ACC112 (cell line): ENCODE data around the gene POMT1.

Source experiments
- H2AFZ ChIP-seq: fragments of 200-600 bp; sonication (generic); one replicate; pipeline ENCODE4 v1.6.0; 2017; ENCODE audit warnings: antibody characterized with exemption, low read length; ENCODE audit not compliant: unreplicated experiment
- H3K27ac ChIP-seq: fragments of 200-600 bp; sonication (generic); 2 replicates; pipeline ENCODE4 v1.5.1; 2014; ENCODE audit warnings: low read depth, mild to moderate bottlenecking, antibody characterized with exemption, low read length, moderate library complexity
- H3K27me3 ChIP-seq: fragments of 200-600 bp; sonication (generic); 2 replicates; pipeline ENCODE4 v1.6.1; 2014; ENCODE audit warnings: mild to moderate bottlenecking, antibody characterized with exemption, low read length, moderate library complexity, mixed read lengths; ENCODE audit not compliant: insufficient read depth
- H3K36me3 ChIP-seq: fragments of 200-600 bp; sonication (generic); 2 replicates; pipeline ENCODE4 v1.6.1; 2016; ENCODE audit warnings: mild to moderate bottlenecking, antibody characterized with exemption, low read length, moderate library complexity, mixed read lengths; ENCODE audit not compliant: insufficient read depth
- H3K4me1 ChIP-seq: fragments of 200-600 bp; sonication (generic); one replicate; pipeline ENCODE4 v1.6.1; 2016; ENCODE audit warnings: low read length, mixed read lengths; ENCODE audit not compliant: insufficient read depth, unreplicated experiment, control insufficient read depth
- H3K4me3 ChIP-seq: fragments of 200-600 bp; sonication (generic); 2 replicates; pipeline ENCODE4 v1.5.1; 2014; ENCODE audit warnings: mild to moderate bottlenecking, low read depth, low read length
- H3K79me2 ChIP-seq: fragments of 200-600 bp; sonication (generic); one replicate; pipeline ENCODE4 v1.6.0; 2016; ENCODE audit warnings: low read length; ENCODE audit not compliant: control insufficient read depth, unreplicated experiment, insufficient read depth

POMT1 gene

DNA sequence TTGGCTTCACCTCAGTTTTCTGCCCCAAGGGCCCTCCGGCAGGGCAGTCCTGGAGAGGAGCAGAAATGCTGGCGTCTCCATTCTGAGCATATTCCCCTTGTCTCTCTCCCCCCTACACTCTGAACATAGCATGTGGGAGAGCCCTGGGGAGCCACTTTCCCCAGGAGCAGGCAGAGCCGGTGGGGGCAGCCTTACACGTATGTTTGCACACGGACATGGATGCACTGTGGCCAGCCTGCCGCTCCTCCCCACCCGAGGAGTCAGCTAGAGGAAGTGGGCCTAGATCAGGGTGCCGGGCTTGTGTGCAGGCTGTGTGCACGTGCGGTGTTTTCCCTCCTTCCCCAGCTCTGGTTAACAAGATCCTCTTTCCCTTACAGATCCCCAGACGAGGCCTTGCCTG, 25.4 kb upstream of the POMT1 start:
- H3K27ac ChIP-seq, result no peak overlapping the region
- no peaks in the 10 kb centered on the region for H3K27me3 ChIP-seq
- peaks cover 26% of the 10 kb centered on the region for H3K79me2 ChIP-seq
- no peak overlapping the region for H2AFZ ChIP-seq
- no peaks in the 10 kb centered on the region for H3K4me1 ChIP-seq
- H3K36me3 ChIP-seq, result peaks cover 40% of the 10 kb centered on the region
- no peak overlapping the region for H3K4me3 ChIP-seq

DNA sequence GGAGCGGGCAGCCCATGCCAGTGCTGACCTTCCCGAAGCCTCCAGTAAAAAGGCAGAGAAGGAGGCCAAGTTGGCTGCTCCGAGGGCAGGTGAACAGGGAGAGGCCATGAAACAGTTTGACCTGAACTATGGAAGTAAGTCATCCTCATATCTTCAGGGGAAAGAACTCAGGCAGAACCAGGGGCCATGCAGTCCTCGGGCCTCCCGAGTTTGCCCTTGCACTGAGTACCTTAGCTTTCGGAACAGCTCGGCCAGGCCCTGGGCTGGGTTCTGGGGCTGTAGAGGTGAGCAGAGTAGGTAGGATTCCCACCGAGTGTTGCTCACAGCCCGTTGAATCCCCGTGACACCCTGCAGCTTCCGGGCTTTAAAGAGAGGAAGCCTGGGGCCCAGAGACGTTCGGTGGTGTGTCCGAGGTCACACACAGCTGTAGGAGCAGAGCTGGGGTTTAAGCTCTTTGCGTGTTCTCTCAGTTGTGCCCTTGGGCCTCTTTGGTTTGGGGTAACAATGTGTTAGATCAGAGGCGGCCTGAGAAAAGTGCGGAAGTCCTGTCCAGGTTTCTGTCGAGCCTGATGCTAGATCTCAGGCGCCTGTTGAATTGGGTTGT, 24.8 kb upstream of the POMT1 start:
- H3K4me3 ChIP-seq, result no peak overlapping the region
- H2AFZ ChIP-seq, result no peak overlapping the region
- no peaks in the 10 kb centered on the region for H3K4me1 ChIP-seq
- peaks cover 39% of the 10 kb centered on the region for H3K36me3 ChIP-seq
- peaks cover 26% of the 10 kb centered on the region for H3K79me2 ChIP-seq
- no peak overlapping the region for H3K27ac ChIP-seq
- no peaks in the 10 kb centered on the region for H3K27me3 ChIP-seq

DNA sequence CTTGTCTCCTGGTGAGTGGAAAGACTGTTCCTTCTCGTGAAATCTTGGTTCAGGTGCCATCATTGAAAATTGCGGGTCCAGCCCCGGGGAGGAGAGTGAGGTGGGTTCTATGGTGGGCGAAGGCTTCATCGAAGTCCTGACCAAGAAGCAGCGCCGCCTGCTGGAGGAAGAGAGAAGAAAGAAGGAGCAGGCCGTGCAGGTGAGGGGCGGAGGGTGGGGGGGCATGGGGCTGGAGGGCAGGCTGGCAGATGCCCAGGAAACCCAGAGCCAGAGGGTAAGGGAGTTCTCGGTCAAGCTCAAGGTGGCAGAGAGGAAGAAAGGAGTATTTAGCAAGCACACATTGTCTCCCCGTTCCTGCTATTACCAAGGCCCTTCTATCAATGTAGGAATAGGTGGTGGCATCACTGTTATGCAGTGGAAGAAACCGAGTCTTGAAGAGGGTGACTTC, 24.3 kb upstream of the POMT1 start:
- H3K79me2 ChIP-seq, result peaks cover 26% of the 10 kb centered on the region
- H3K27ac ChIP-seq, result no peak overlapping the region
- peaks cover 39% of the 10 kb centered on the region for H3K36me3 ChIP-seq
- no peak overlapping the region for H3K4me3 ChIP-seq
- H3K27me3 ChIP-seq, result no peaks in the 10 kb centered on the region
- H3K4me1 ChIP-seq, result no peaks in the 10 kb centered on the region
- H2AFZ ChIP-seq, result no peak overlapping the region

DNA sequence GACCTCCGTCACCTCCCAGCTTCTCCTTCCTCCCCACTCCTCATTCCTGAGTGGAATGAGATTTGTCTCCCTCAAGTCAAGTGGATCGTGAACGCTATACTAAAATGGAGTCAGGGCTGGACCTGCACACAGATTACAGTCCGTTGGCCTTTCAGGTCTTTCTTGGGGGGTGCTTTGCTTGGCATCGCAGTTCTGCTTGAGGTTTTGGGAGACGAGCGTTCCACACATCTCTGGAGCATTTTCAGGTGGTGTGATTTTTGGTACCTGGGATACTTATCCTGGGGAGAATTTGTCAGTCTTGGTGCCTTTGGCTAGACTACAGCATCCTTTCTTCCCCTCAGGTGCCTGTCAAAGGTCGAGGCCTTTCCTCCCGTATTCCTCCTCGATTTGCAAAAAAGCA, 23.8 kb upstream of the POMT1 start:
- peaks cover 27% of the 10 kb centered on the region for H3K79me2 ChIP-seq
- no peak overlapping the region for H3K27ac ChIP-seq
- no peak overlapping the region for H2AFZ ChIP-seq
- no peak overlapping the region for H3K4me3 ChIP-seq
- H3K27me3 ChIP-seq, result no peaks in the 10 kb centered on the region
- H3K36me3 ChIP-seq, result peaks cover 36% of the 10 kb centered on the region
- no peaks in the 10 kb centered on the region for H3K4me1 ChIP-seq

DNA sequence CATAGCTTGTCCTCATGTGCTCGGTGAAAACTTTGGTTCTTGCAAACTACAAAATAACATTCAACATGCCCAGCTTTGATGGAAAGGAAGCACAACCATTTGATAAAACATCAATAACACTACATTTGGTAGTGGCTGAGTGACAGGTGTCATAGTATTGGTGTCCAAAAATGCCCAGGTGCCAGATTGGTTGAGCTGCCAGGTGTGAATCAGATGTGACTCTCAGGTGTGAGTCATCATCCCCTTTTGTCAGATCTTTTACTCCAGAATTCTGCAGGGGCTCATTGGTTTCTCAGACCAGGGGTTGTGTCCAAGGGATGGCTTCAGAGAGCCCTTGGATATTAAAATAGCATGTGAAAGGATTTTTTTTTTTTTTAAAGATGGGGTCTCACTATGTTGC, 22.5 kb upstream of the POMT1 start:
- no peak overlapping the region for H3K4me3 ChIP-seq
- peaks cover 29% of the 10 kb centered on the region; the same call in 1 of the 2 replicates for H3K36me3 ChIP-seq
- no peak overlapping the region for H2AFZ ChIP-seq
- H3K27me3 ChIP-seq, result no peaks in the 10 kb centered on the region
- no peaks in the 10 kb centered on the region for H3K4me1 ChIP-seq
- H3K79me2 ChIP-seq, result peaks cover 27% of the 10 kb centered on the region
- H3K27ac ChIP-seq, result no peak overlapping the region

DNA sequence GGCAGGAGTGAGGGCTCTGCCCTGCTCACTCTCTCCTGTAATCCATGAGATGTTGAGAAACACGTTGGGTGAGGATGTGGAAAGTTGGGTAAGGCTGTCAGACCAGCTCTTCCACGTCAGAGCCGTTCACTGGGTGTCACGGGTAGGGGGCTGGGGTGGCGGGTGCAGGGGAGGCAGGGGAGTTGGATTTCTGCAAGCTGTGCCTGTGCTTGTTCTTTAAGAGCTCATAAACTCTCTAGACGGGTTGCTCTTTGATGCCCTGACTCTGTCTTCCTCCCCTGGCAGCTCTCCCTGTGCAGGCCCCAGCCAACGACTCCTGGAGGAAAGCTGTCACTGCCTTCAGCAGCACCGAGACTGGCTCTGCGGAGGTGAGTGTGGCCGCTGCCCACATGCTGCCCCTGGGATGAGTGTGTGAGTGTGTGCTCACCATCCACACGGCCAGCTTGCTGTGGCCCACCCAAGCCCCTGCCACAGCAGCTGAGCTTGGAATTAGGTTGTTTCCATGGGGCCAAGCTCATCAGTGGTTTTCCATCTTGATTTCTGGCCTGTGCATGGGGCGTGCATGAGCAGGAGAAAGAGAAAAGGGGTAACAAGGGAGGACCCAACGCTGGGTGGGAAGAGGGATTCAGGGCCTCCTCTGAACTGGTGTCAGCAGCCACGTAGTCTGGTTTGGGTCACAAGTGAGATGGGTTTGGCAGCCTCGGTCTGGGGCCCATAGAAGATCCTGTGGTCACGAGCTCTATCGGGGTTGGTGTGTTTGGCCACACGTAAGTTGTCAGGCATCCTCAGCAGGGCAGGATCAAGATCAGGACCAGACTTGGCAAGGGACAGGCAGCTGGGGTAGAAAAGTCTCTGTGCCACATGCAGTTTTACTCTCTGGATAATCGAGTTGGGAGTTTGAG, 21.0 kb upstream of the POMT1 start:
- Histone ChIP-seq H3K4me1 (no peaks in the 10 kb centered on the region), H3K27me3 (no peaks in the 10 kb centered on the region), H3K4me3 (no peak overlapping the region), H3K36me3 (peaks cover 34% of the 10 kb centered on the region; the same call in 1 of the 2 replicates), H2AFZ (no peak overlapping the region), H3K27ac (no peak overlapping the region), H3K79me2 (peaks cover 23% of the 10 kb centered on the region)

DNA sequence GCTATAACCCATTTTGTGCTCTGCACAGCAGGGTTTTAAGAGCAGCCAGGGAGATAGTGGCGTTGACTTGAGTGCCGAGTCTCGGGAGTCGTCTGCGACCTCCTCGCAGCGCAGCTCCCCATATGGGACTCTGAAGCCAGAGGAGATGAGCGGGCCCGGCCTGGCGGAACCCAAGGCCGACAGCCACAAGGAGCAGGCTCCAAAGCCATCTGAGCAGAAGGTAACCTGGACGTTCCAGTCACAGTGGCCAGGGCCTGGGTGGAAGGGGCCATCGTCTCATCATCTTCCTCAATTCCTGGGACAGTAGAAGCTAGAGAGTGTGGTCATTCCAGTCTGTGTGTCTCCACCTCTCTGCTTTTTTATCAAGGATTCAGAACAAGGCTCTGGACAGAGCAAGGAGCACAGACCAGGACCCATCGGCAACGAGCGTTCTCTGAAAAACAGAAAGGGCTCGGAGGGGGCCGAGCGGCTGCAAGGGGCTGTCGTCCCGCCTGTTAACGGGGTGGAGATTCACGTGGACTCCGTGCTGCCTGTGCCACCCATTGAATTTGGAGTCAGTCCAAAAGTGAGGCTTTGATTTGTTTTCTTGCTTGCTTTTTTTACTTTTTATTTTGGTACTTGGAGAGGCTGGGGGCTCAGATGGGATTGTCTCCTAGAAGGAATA, 20.2 kb upstream of the POMT1 start:
- H3K79me2 ChIP-seq, result peaks cover 18% of the 10 kb centered on the region
- no peaks in the 10 kb centered on the region for H3K4me1 ChIP-seq
- no peak overlapping the region for H3K4me3 ChIP-seq
- H3K27ac ChIP-seq, result no peak overlapping the region
- H2AFZ ChIP-seq, result no peak overlapping the region
- no peaks in the 10 kb centered on the region for H3K27me3 ChIP-seq
- H3K36me3 ChIP-seq, result peaks cover 35% of the 10 kb centered on the region; the same call in 1 of the 2 replicates

DNA sequence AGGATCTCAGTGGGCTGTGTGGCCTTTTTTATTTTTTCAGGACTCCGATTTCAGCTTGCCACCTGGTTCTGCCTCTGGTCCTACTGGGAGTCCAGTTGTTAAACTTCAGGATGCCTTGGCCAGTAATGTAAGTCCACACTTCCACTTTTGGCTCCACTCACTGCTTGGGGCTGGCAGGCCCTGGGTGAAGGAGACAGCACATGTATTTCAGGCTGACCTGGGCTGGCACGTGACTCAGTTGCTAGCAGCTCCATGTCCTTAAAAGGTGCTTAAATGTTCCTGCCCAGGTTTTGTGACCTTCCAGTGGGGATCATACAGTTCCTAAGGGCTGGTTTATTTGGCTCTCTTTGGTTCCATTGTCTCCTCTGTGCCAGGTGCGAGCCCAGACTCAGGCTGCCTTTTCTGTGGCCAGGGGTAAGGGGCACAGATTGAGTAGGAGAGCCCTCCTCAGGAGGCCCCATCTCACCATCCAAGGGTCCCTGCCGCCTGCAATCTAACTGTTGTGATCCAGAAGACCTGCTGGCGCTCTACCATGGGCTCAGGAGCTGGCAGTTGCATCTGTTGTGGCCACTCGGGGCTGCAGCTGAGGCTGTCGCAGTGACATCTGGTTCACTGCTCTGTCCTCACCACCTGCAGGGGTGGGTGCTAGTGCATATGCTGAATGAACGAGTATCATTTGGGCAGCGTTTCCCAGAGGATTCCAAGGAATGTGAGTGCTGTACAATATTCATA, 19.2 kb upstream of the POMT1 start:
- H3K36me3 ChIP-seq, result peaks cover 35% of the 10 kb centered on the region; the same call in 1 of the 2 replicates
- H3K79me2 ChIP-seq, result peaks cover 13% of the 10 kb centered on the region
- no peaks in the 10 kb centered on the region for H3K27me3 ChIP-seq
- no peak overlapping the region for H3K4me3 ChIP-seq
- H2AFZ ChIP-seq, result no peak overlapping the region
- no peaks in the 10 kb centered on the region for H3K4me1 ChIP-seq
- H3K27ac ChIP-seq, result no peak overlapping the region

DNA sequence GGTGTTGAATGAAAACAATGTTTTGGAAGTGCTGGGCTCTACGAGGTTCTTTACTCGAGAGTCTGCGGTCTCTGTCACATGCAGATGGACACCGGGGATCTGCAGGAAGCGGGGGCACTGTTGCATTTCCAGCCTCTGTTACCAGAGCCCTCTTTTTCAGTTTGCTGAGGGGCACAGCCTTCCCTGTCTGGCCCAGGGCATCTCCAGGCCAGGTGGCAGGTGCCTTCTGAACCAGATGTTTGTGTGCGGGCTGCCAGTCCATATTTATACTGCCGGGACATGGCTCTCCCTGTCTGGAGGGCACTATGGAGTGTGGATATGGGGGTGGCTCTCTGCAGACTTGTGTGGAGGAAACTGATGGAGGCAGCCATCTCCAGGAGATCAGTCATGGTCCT, 18.7 kb upstream of the POMT1 start:
- Histone ChIP-seq H3K27ac (no peak overlapping the region), H3K36me3 (peaks cover 33% of the 10 kb centered on the region; the same call in 1 of the 2 replicates), H3K4me3 (no peak overlapping the region), H3K27me3 (no peaks in the 10 kb centered on the region), H2AFZ (no peak overlapping the region), H3K79me2 (peaks cover 13% of the 10 kb centered on the region), H3K4me1 (no peaks in the 10 kb centered on the region)

DNA sequence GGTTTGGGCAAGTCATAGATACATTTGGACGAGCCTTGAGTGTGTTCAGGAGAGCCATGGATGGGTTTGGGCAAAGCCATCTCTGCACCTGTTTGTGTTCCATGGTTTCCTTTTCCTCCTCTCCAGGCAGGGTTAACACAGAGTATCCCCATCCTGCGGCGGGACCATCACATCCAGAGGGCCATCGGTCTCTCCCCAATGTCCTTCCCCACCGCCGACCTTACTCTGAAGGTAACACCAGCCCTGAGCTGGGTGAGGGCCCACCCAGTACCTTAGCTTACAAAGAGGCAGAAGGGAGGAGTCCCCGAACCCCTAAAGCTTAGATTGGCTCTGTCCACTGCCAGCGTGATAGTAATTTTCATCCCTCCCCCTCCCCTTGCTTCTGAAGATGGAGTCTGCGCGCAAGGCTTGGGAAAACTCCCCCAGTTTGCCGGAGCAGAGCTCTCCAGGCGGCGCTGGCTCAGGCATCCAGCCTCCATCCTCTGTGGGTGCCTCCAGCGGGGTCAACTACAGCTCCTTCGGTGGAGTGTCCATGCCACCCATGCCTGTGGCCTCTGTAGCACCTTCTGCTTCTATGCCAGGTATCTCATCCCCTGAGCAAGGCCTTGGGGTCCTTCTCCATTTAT, 18.0 kb upstream of the POMT1 start:
- H3K4me3 ChIP-seq, result no peak overlapping the region
- no peak overlapping the region for H3K27ac ChIP-seq
- H3K36me3 ChIP-seq, result peaks cover 28% of the 10 kb centered on the region; the same call in 1 of the 2 replicates
- no peak overlapping the region for H2AFZ ChIP-seq
- no peaks in the 10 kb centered on the region for H3K4me1 ChIP-seq
- peaks cover 13% of the 10 kb centered on the region for H3K79me2 ChIP-seq
- H3K27me3 ChIP-seq, result no peaks in the 10 kb centered on the region
